ENCODE measurements around the gene GIPC1.
"Not testable (repeated sequence)": the region's sequence is repeated elsewhere in the genome, so short reads cannot be mapped to it uniquely, and the experiment has no call there.

GIPC1 gene

DNA sequence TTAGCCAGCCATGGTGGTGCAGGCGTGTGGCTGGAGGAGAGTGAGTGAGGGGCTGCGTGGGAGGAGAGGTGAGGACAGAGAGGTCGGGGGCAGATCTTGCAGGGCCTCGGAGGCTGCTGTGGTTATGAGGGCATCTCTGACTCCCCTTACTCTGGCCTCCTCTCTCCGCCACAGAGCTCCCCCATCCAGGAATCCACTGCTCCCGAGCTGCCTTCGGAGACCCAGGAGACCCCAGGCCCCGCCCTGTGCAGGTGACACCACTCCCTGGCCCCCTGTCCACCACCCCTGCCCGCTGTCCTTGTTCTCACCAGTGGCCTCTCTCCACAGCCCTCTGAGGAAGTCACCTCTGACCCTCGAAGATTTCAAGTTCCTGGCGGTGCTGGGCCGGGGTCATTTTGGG is 28.5 kb downstream of the GIPC1 start:
- no peak for DNase-seq

DNA sequence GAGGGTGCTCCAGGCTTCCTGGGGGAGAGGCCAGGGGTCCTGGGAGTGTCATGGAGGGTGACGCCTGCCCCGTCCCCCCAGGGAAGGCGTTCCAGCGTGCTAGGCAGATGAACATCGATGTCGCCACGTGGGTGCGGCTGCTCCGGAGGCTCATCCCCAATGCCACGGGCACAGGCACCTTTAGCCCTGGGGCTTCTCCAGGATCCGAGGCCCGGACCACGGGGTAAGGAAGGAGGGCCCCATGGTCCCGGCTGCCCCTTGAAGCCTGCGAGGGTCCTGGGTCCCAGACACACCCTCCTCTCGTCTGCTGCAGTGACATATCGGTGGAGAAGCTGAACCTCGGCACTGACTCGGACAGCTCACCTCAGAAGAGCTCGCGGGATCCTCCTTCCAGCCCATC is 32.2 kb downstream of the GIPC1 start:
- DNase-seq: no peak

- not testable (repeated sequence) for DNase-seq
Measured at GRCh38 chr19:14462401-14462800, 33.5 kb downstream of the GIPC1 start.

DNA sequence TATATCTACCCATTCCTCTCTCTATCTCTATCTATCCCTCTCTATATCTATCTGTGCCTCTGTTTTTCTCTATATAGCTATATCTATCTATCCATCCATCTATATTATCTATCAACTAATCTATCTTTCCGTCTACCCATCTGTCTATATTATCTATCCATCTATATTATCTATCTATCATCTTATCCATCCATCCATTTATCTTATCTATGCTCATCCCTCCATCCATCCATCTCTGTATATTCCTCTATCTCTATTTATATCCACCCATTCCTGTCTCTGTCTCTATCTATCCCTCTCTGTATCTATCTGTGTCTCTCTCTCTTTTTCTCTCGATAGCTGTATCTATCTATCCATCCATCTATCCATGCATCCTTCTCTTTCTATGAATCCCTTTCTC is 35.0 kb downstream of the GIPC1 start:
- DNase-seq: no peak

DNA sequence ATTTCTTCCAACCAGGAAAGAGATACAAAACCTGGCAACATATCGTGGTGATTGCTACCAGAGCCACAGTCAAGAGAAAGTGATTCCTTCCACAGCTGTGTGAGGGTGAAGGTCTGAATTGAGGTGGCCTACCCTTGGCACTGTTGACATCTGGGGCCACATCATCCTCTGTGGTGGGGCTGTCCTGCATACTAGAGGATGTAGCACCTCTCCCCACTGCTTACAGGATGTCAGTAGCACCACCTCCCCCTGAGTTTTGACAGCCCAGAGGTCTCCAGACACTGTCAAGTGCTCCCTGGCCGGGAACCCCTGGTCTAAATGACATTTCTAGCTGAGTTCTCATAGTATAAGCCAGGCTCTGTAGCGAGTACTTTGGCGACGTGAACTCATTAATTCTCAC is 36.2 kb downstream of the GIPC1 start:
- no peak for DNase-seq

DNA sequence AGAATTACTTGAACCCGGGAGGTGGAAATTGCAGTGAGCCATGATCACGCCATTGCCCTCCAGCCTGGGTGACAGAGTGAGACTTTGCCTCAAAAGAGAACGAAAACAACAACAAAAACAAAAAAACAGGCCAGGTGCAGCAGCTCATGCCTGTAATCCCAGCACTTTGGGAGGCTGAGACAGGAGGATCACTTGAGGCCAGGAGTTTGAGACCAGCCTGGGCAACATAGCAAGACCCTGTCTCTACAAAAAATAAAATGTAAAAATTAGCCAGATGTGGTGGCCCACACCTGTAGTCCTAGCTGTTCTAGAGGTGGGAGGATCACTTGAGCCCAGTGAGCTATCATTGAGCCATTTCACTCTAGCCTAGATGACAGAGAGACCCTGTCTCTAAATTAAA is 43.6 kb downstream of the GIPC1 start:
- not testable (repeated sequence) for DNase-seq

DNA sequence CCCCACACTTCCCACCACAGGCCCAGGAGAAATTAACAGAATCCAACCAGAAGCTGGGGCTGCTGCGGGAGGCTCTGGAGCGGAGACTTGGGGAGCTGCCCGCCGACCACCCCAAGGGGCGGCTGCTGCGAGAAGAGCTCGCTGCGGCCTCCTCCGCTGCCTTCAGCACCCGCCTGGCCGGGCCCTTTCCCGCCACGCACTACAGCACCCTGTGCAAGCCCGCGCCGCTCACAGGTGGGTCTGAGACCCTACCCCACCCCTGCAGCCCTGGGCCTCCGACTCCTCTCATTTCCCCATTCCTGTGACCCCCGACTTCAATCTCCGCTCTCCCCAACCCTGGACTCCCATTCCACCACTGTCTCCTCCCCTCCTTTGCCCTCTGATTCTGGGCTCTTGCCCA is 45.1 kb downstream of the GIPC1 start:
- DNase-seq: no peak

DNA sequence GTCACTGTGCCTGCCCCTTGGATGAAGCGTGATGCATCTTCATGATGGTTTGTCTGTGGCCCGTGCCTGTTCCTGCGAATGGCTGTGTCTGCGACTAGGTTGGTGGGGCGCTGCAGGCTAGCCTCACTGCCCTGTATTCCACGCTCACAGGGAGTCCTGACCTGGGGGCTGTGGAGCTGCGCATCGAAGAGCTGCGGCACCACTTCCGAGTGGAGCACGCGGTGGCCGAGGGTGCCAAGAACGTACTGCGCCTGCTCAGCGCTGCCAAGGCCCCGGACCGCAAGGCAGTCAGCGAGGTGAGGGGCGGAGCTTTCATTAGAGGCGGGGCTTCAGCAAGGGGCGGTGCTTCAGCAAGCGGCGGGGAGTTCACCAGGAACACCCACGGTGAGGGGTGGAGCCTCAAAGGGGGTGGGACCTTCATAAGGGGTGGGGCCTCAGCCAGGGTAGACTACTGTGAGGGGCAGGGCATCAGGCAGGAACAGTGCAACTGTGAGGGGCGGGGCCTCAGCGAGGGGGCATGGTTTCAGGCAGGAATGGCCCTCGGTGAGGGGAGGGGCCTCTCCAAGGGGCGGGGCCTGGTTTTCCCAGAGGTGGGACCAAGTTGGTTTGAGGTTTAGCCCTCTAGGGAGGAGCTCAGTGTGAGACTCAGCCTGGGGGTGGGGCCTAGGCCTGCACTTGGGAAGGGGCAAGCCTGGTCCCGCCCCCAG is 45.6 kb downstream of the GIPC1 start:
- no peak for DNase-seq

GRCh38 chr19:14449321-14449720 is 46.6 kb downstream of the GIPC1 start:
- DNase-seq: no peak

DNA sequence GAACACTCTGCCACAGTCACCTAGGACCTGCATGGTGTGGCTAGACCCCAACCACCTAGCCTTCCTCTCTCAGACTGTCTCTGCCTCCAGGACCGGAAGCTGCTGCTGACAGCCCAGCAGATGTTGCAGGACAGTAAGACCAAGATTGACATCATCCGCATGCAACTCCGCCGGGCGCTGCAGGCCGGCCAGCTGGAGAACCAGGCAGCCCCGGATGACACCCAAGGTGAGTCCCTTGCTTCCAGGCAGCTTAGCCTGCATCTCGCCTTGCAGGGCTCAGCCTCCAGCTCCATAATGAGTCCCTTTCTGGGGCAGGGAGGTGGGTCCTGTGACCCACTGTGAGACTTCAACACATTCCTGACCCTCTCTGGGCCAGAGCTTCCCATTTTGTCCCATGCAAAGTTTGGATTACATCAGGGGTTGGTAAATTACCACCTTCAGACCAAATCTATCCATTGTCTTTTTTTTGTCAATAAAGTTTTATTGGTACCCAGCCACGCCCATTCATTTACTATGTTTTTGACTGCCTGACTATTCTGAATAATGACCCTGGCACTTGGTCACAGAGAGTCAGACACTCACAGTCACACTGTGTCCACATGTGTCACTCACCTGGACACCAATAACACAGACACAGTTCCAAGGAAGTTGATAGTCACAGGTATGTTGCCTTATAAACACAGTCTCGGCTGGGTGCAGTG is 49.4 kb downstream of the GIPC1 start:
- no peak for DNase-seq

DNA sequence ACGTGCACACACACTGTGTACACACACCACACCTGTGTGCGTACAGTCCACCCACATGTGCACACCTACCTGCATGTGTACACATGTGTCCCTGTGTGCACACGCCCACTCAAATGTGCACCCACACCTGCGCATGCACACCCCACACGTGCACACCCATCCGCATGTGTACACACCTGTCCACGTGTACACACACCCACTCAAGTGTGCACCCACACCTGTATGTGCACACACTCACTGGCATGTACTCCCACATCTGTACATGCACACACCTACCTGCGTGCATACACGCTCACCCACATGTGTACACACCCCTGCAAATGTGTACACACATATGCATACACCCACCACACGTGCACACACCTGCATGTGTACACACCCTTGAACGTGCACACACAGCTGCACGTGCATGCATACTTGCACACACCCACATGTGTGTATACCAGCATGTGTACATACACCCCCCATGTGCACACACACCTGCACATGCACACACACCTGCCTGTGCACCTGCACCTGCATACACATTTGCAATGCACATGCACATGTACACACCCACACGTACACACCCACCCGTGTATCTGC is 52.2 kb downstream of the GIPC1 start:
- no peak for DNase-seq

GRCh38 chr19:14442891-14443631 is 52.9 kb downstream of the GIPC1 start:
- DNase-seq: no peak

DNA sequence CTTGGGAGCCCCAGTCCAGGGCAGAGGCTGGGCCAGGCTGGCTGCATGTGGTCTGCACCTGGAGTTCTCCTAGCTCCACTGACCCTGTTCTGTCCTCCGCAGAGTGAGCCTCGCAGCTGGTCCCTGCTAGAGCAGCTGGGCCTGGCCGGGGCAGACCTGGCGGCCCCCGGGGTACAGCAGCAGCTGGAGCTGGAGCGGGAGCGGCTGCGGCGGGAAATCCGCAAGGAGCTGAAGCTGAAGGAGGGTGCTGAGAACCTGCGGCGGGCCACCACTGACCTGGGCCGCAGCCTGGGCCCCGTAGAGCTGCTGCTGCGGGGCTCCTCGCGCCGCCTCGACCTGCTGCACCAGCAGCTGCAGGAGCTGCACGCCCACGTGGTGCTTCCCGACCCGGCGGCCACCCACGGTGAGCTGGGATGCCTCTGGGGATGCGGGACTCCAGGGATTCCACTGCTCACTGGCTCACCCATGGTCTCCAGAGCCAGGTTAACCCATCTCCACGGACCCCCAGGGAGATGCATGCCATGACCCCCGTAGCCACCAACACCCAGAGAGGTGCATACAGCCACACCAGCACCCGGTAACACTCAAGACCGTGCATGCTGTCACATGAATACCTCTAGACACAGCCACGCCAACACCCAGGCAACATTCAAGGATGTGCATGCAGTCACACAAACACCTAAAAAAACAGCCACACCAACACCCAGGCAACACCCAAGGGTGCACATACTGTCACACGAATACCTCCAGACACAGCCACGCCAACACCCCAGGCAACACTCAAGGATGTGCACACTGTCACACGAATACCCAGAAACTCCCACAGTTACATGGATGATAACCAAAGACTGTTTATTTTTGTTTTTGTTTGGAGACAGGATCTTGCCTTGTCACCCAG is 54.6 kb downstream of the GIPC1 start:
- no peak for DNase-seq

DNA sequence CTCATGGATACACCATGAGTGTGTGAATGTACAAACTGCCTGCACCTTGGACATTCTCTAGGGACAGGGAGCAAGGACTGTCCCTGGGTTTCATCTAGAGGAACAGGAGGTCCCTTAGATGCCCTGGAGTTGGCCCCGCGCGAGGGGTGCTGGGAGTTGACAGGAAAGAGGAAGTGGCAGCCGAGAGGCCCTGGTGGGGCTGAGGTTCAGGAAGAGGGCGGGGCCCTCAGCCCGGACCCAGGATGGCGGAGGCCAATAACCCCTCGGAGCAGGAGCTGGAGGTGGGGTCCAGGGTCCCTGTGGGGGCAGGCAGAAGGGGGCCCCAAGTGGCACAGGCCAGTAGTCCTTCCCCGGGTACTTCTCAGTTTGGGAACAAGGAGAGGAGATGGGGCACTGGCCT is 55.9 kb downstream of the GIPC1 start:
- DNase-seq: peak; percentile 64

- no peak for DNase-seq
Measured at GRCh38 chr19:14439014-14439413, 56.9 kb downstream of the GIPC1 start.

GRCh38 chr19:14437578-14438140 is 58.3 kb downstream of the GIPC1 start:
- no peak for DNase-seq

- no peak for DNase-seq
Measured at GRCh38 chr19:14435320-14436050, 60.4 kb downstream of the GIPC1 start.

DNA sequence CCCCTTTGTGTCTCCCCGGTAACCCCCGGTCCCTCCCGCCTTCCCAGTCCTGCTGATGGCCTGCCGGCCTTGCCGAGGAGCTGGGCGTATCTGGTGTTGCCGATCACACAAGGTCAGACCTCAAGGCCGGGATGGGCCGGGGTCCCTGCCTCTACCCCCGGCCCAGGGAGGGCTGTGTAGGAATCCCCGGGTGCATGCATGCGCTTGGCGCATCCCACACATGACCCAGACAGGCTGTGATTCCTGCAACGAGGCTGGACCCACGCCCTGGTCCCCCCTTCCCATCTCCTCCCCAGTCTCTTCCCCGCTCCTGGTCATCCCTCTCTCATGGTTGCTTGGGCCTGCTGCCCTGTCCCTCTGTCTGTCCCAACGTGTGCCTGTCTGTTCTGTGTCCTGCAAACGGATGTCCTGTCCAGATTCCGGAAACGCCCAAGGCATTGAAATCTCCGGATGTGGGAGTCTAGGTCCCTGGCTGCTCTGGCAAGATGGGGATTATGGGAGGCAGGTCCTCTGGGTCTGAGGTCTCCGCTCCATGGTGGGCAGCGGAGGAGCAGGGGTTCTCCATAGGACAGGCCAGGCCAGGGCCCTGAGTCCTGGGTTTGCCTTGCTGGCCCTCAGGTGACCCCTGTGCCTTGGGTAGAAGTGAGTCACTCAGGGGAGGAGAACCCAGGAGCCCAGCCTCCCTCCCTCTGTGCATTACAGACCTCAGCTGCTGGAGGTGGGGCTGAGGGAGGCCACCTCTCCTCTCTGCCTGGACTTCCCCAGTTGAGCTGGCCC is 61.2 kb downstream of the GIPC1 start:
- peak; percentile 21 for DNase-seq

DNA sequence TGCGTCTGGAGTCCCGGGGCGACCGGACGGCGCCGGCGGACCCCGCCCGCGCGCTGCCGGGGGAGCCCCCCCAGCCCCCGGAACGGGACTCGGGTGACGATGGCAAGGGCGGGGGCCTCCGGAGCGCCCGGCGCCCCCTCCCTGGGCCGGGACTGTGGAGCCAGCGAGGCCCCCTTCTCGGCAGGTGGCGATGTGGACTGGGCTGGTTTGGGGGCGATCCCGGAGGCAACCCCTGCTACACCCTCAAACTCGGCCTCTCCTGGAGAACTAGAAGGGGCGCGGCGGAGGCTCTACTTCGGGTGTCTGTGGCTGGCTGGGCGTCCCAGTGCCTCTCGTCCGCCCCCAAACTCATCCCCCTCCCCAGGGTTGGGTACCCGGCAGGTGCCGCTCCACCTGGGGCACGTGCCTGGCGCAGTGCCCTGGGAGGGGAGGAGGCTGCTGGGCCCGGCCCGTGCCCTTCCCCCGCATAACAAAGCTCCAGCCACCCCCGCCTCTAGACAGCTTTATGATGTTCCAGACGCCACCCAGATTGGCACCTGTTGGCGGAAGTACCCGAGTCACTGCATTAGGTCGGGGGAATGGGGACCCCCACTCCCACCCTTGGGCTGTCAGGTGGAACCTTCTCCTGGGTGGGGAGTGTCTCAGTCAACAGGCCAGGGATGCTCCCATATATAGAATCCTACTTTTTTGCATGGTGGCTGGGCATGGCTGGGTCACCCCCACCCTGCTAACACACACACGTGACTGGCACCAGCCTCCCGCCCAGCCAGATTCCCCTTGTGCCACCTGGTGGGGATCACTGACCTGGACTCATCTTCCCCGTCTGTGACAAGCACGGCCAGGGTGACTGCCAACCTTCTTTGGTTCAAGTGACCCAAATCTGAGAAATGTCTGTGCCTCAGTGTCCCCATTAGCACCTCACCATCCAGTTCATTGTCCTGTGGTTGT is 62.1 kb downstream of the GIPC1 start:
- peak; percentile 43 for DNase-seq

All from activated CD4-positive, alpha-beta T cell treated with anti-CD3 and anti-CD28 coated beads for 1 hour (primary cell).